Keratinocyte (primary cell): ENCODE measurements around the gene WAC. TPM values are rescaled to one million over a fixed set of nuclear protein-coding genes. Genes with fewer than 3 reads are reported as not detected.

Source experiments
- DNase-seq: peaks from one replicate; pipeline ENCODE4 v3.0.0-alpha.2; 2011; ENCODE audit warnings: low read depth, missing footprints, low spot score
- FAIRE-seq: peaks from 2 replicates; lab custom pipeline; 2011; peaks lifted over from hg19 to GRCh38; lab: Jason Lieb, UNC
- H2AFZ ChIP-seq: 2 replicates; pipeline ENCODE4 v1.6.0; 2012; ENCODE audit warnings: low read length, control low read depth, inconsistent platforms; ENCODE audit not compliant: control insufficient read depth
- H3K27ac ChIP-seq: 2 replicates; pipeline ENCODE4 v1.5.1; 2011; ENCODE audit warnings: low read length; ENCODE audit not compliant: control insufficient read depth, insufficient read depth
- H3K27me3 ChIP-seq: 3 replicates; pipeline ENCODE4 v1.6.0; 2011; ENCODE audit warnings: low read length; ENCODE audit not compliant: control insufficient read depth, insufficient read depth; ENCODE audit errors: extremely low read depth
- H3K36me3 ChIP-seq, 2 experiments: 2 replicates in 1 of 2; 3 replicates in 1 of 2; pipeline ENCODE4 v1.5.1; 2011; ENCODE audit warnings: low read length in 2 of 2, mild to moderate bottlenecking in 1 of 2; ENCODE audit not compliant: control insufficient read depth in 2 of 2, insufficient read depth in 2 of 2; ENCODE audit errors: extremely low read depth in 1 of 2
- H3K4me1 ChIP-seq: 3 replicates; pipeline ENCODE4 v1.5.1; 2011; ENCODE audit warnings: low read length; ENCODE audit not compliant: control insufficient read depth, insufficient read depth; ENCODE audit errors: extremely low read depth
- H3K4me2 ChIP-seq: 3 replicates; pipeline ENCODE4 v1.6.0; 2011; ENCODE audit warnings: low read depth, low read length; ENCODE audit not compliant: control insufficient read depth, insufficient read depth; ENCODE audit errors: extremely low read depth
- H3K4me3 ChIP-seq, 3 experiments: fragments of 200-600 bp in 1 of 3; sonication (generic) in 1 of 3; 2 replicates in 2 of 3; 3 replicates in 1 of 3; pipeline ENCODE4 v1.5.1; 2011 to 2016; ENCODE audit warnings: low read length in 3 of 3, mild to moderate bottlenecking in 3 of 3, control low read depth in 2 of 3, inconsistent platforms in 1 of 3, low read depth in 1 of 3, mixed read lengths in 1 of 3, mixed run types in 1 of 3, moderate library complexity in 1 of 3; ENCODE audit not compliant: control insufficient read depth in 2 of 3, insufficient read depth in 2 of 3; ENCODE audit errors: extremely low read depth in 1 of 3
- H3K79me2 ChIP-seq: 2 replicates; pipeline ENCODE4 v1.6.0; 2012; ENCODE audit warnings: low read length; ENCODE audit not compliant: control insufficient read depth, insufficient read depth
- H3K9ac ChIP-seq: 3 replicates; pipeline ENCODE4 v1.6.0; 2011; ENCODE audit warnings: low read length; ENCODE audit not compliant: control insufficient read depth, insufficient read depth; ENCODE audit errors: extremely low read depth
- H3K9me1 ChIP-seq: 3 replicates; pipeline ENCODE4 v1.6.0; 2011; ENCODE audit warnings: low read length; ENCODE audit not compliant: control insufficient read depth, insufficient read depth; ENCODE audit errors: extremely low read depth
- H3K9me3 ChIP-seq: 2 replicates; pipeline ENCODE4 v1.5.1; 2012; ENCODE audit warnings: low read depth, low read length; ENCODE audit not compliant: control insufficient read depth
- H4K20me1 ChIP-seq: 3 replicates; pipeline ENCODE4 v1.6.0; 2011; ENCODE audit warnings: low read length; ENCODE audit not compliant: control insufficient read depth, insufficient read depth; ENCODE audit errors: extremely low read depth
- CTCF ChIP-seq, 3 experiments: IDR thresholded peaks in 1 of 3; conservative IDR thresholded peaks in 1 of 3; optimal IDR thresholded peaks in 1 of 3; 2 replicates in 2 of 3; 3 replicates in 1 of 3; pipeline versions ENCODE3 to v1.5.1; 2011; ENCODE audit warnings: low read length in 3 of 3, mild to moderate bottlenecking in 3 of 3, moderate library complexity in 2 of 3, control low read depth in 1 of 3, inconsistent platforms in 1 of 3; ENCODE audit not compliant: insufficient read depth in 2 of 3; ENCODE audit errors: extremely low read depth in 1 of 3
- EZH2 ChIP-seq: IDR thresholded peaks from one replicate; pipeline ENCODE4 v1.6.1; 2012; ENCODE audit warnings: inconsistent platforms, mild to moderate bottlenecking, low read length, moderate library complexity
- dilution Hi-C: fragments of 300-500 bp; cut with MboI; formaldehyde crosslinking; loops from one replicate; pipeline ENCODE4 v1.7.0; 2020; ENCODE audit warnings: low sequenced_read_pairs; ENCODE audit not compliant: extremely low pct_ligation_motif_present
- polyA plus RNA-seq, 5 experiments: library from polyadenylated mRNA; depleted of rRNA in 3 of 5; stranded (reverse) in 3 of 5; stranded (forward) in 1 of 5; unstranded in 1 of 5; fragments of >200 nt; gene quantifications; 1 replicate in 1 of 5; 2 replicates in 3 of 5; 3 replicates in 1 of 5; pipeline versions ENCODE4 v1.2.1 to v1.2.3, GENCODE V29; 2011 to 2012; ENCODE audit warnings: missing spikeins in 2 of 5, low read depth in 1 of 5, low replicate concordance in 1 of 5

Gene WAC
- polyA plus RNA-seq, 1 donor (not counting 4 experiments of a cell fraction or from before 2014, with no cell fraction given) = 80.8 TPM

- H3K9ac ChIP-seq = no peak overlapping the region
- DNase-seq = no peak
- no peak for FAIRE-seq
- H3K36me3 ChIP-seq = no peaks in the 10 kb centered on the region
- H3K79me2 ChIP-seq = no peaks in the 10 kb centered on the region
- H3K4me2 ChIP-seq = no peak overlapping the region
- no peaks in the 10 kb centered on the region for H3K9me1 ChIP-seq
- H2AFZ ChIP-seq = no peak overlapping the region
- H3K4me1 ChIP-seq = peaks cover 6% of the 10 kb centered on the region
- H3K9me3 ChIP-seq = no peaks in the 10 kb centered on the region
- TF ChIP-seq CTCF (optimal IDR thresholded peaks at IDR 0.05 in 1 of 3, IDR thresholded peaks at IDR 0.05 in 1 of 3, conservative IDR thresholded peaks at IDR 0.05 in 1 of 3; ENCODE audit: extremely low read depth in 1 of 3, insufficient read depth in 2 of 3, low read length in 3 of 3) (no peak), EZH2 (no peak)
- no peak overlapping the region for H3K4me3 ChIP-seq
- dilution Hi-C loops = no loop called here
- H4K20me1 ChIP-seq = no peaks in the 10 kb centered on the region
- no peak overlapping the region for H3K27ac ChIP-seq
- H3K27me3 ChIP-seq = no peaks in the 10 kb centered on the region
Measured at GRCh38 chr10:28632584-28632945, 99.6 kb downstream of the WAC start.

GRCh38 chr10:28633750-28634149 lies 100.8 kb downstream of the WAC start:
- H3K9ac ChIP-seq = no peak overlapping the region
- no peak overlapping the region for H2AFZ ChIP-seq
- dilution Hi-C loops = no loop called here
- no peaks in the 10 kb centered on the region for H3K9me1 ChIP-seq
- H3K4me1 ChIP-seq = no peaks in the 10 kb centered on the region
- H3K27ac ChIP-seq = no peak overlapping the region
- FAIRE-seq (no peak), DNase-seq (no peak)
- H4K20me1 ChIP-seq = no peaks in the 10 kb centered on the region
- H3K9me3 ChIP-seq = no peaks in the 10 kb centered on the region
- no peaks in the 10 kb centered on the region for H3K79me2 ChIP-seq
- H3K4me3 ChIP-seq = no peak overlapping the region
- no peak overlapping the region for H3K4me2 ChIP-seq
- no peak for TF ChIP-seq CTCF (optimal IDR thresholded peaks at IDR 0.05 in 1 of 3, IDR thresholded peaks at IDR 0.05 in 1 of 3, conservative IDR thresholded peaks at IDR 0.05 in 1 of 3; ENCODE audit: extremely low read depth in 1 of 3, insufficient read depth in 2 of 3, low read length in 3 of 3)
- TF ChIP-seq EZH2 = no peak
- no peaks in the 10 kb centered on the region for H3K36me3 ChIP-seq
- no peaks in the 10 kb centered on the region for H3K27me3 ChIP-seq
